H1 (cell line): Measurements from ENCODE around the gene RBM41. TPM values are rescaled to one million over a fixed set of nuclear protein-coding genes. Genes with fewer than 3 reads are reported as not detected.

ENCODE experiments used
- CHD7 ChIP-seq: fragments of 300-600 bp; sonication (generic); IDR thresholded peaks from 2 replicates; pipeline ENCODE4 v1.7.1; 2012; ENCODE audit warnings: low read length, moderate library complexity, mild to moderate bottlenecking, inconsistent platforms; ENCODE audit not compliant: insufficient replicate concordance
- CTCF ChIP-seq, 3 experiments: IDR thresholded peaks; 1 replicate in 2 of 3; 2 replicates in 1 of 3; pipeline versions ENCODE4 v1.5.1 to v1.6.1; 2011; ENCODE audit warnings: low read length in 3 of 3, mild to moderate bottlenecking in 3 of 3, inconsistent platforms in 2 of 3, low read depth in 1 of 3, moderate library complexity in 1 of 3; ENCODE audit not compliant: insufficient read depth in 1 of 3; ENCODE audit errors: control extremely low read depth in 1 of 3
- EGR1 ChIP-seq: IDR thresholded peaks from 2 replicates; pipeline ENCODE4 v1.6.1; 2011; ENCODE audit warnings: low read depth, low read length, borderline replicate concordance
- EP300 ChIP-seq, 2 experiments: IDR thresholded peaks; 1 replicate in 1 of 2; 2 replicates in 1 of 2; pipeline ENCODE4 v1.6.1; 2011 to 2012; ENCODE audit warnings: low read depth in 2 of 2, low read length in 2 of 2, mild to moderate bottlenecking in 2 of 2, borderline replicate concordance in 1 of 2, inconsistent platforms in 1 of 2, moderate library complexity in 1 of 2
- PHF8 ChIP-seq: fragments of 200-600 bp; sonication (generic); conservative IDR thresholded peaks from 2 replicates; pipeline ENCODE4 v1.7.1; 2012; ENCODE audit warnings: low read depth, mild to moderate bottlenecking, inconsistent platforms, low read length, moderate library complexity
- SAP30 ChIP-seq: fragments of 300-600 bp; sonication (generic); IDR thresholded peaks from 2 replicates; pipeline ENCODE4 v1.7.1; 2012; ENCODE audit warnings: low read length, moderate library complexity, mild to moderate bottlenecking, inconsistent platforms; ENCODE audit not compliant: insufficient read depth, insufficient replicate concordance
- SIRT6 ChIP-seq: IDR thresholded peaks from one replicate; pipeline ENCODE4 v1.7.1; 2012; ENCODE audit warnings: low read length, inconsistent platforms
- SP4 ChIP-seq: IDR thresholded peaks from 2 replicates; pipeline ENCODE4 v1.6.1; 2012; ENCODE audit warnings: low read length, inconsistent platforms
- YY1 ChIP-seq: IDR thresholded peaks from 2 replicates; pipeline ENCODE4 v1.6.1; 2011; ENCODE audit warnings: low read depth, mild to moderate bottlenecking, low read length
- polyA plus RNA-seq, 7 experiments: library from polyadenylated mRNA; depleted of rRNA in 3 of 7; stranded (reverse) in 5 of 7; unstranded in 2 of 7; fragments of >200 nt in 5 of 7; fragments of 200-250 nt in 2 of 7; gene quantifications; 1 replicate in 5 of 7; 2 replicates in 1 of 7; 4 replicates in 1 of 7; pipeline versions ENCODE4 v1.2.1 to v1.2.3, GENCODE V29; 2011 to 2013; ENCODE audit warnings: missing spikeins in 2 of 7, mixed read lengths in 2 of 7
- total RNA-seq: library from RNA; stranded (reverse); fragmentation: NEBNext Ultra II Directional; extraction: Animal tissue kit (Norgen Biotek cat#: 25700); gene quantifications from 2 replicates; pipeline ENCODE4 v1.2.1, GENCODE V29; 2021

The RBM41 gene
- total and polyA plus RNA-seq, 2 of the 8 experiments (the other 6 are each of a cell fraction or from before 2014, with no cell fraction given): 2.6 to 26.4 TPM

- TF ChIP-seq CHD7: no peak
- TF ChIP-seq CTCF (IDR thresholded peaks at IDR 0.05; ENCODE audit: control extremely low read depth in 1 of 3, insufficient read depth in 1 of 3, low read depth in 1 of 3, low read length in 3 of 3): no peak
- TF ChIP-seq EP300 (IDR thresholded peaks at IDR 0.05; ENCODE audit: borderline replicate concordance in 1 of 2, low read depth in 2 of 2, low read length in 2 of 2): no peak
- TF ChIP-seq SIRT6: no peak
- no peak for TF ChIP-seq SP4
- no peak for TF ChIP-seq YY1
- TF ChIP-seq PHF8: no peak
- no peak for TF ChIP-seq EGR1
- TF ChIP-seq SAP30: no peak
Observed at GRCh38 chrX:107135965-107136307, 17.3 kb upstream of the RBM41 start (continued).
